GM23338 (cell line): Measurements from ENCODE around the gene NUDT2. TPM values are rescaled to one million over a fixed set of nuclear protein-coding genes. Genes with fewer than 3 reads are reported as not detected.

Experiments
- ATAC-seq: fragments of 200-7000 bp; cut with Tn5 transposase; 3 replicates; pipeline ENCODE4 v1.9.1; 2020
- DNase-seq: peaks from one replicate; pipeline ENCODE4 v3.0.0-alpha.2; 2015; ENCODE audit warnings: low spot score
- H2AFZ ChIP-seq: fragments of 200-600 bp; sonication (generic); 2 replicates; pipeline ENCODE4 v1.8.0; 2016; ENCODE audit warnings: antibody characterized with exemption, mild to moderate bottlenecking, moderate library complexity
- H3F3A ChIP-seq: fragments of 200-600 bp; sonication (generic); replicated peaks from 2 replicates; pipeline ENCODE4 v1.8.0; 2017; ENCODE audit warnings: antibody characterized with exemption, mixed run types, low read depth
- H3K27ac ChIP-seq: fragments of 200-600 bp; sonication (generic); 2 replicates; pipeline ENCODE4 v1.6.1; 2016; ENCODE audit warnings: low read depth
- H3K27me3 ChIP-seq: fragments of 200-600 bp; sonication (generic); 2 replicates; pipeline ENCODE4 v1.8.0; 2016; ENCODE audit warnings: mild to moderate bottlenecking, mixed run types, moderate library complexity; ENCODE audit not compliant: insufficient read depth
- H3K36me3 ChIP-seq: fragments of 200-600 bp; sonication (generic); 2 replicates; pipeline ENCODE4 v1.8.0; 2016; ENCODE audit warnings: mild to moderate bottlenecking; ENCODE audit not compliant: insufficient read depth
- H3K4me1 ChIP-seq: fragments of 200-600 bp; sonication (generic); 2 replicates; pipeline ENCODE4 v1.8.0; 2016; ENCODE audit warnings: mild to moderate bottlenecking, moderate library complexity; ENCODE audit not compliant: insufficient read depth
- H3K4me2 ChIP-seq: fragments of 200-600 bp; sonication (generic); 2 replicates; pipeline ENCODE4 v1.7.1; 2017; ENCODE audit warnings: mixed run types
- H3K4me3 ChIP-seq: fragments of 200-600 bp; sonication (generic); 2 replicates; pipeline ENCODE4 v1.6.1; 2016; ENCODE audit warnings: mixed run types
- H3K79me2 ChIP-seq: fragments of 200-600 bp; sonication (generic); replicated peaks from 2 replicates; pipeline ENCODE4 v1.8.0; 2017; ENCODE audit warnings: mild to moderate bottlenecking; ENCODE audit not compliant: insufficient read depth
- H3K9me2 ChIP-seq: fragments of 200-600 bp; sonication (generic); 2 replicates; pipeline ENCODE4 v1.8.0; 2017; ENCODE audit not compliant: insufficient read depth
- H4K20me1 ChIP-seq: fragments of 200-600 bp; sonication (generic); replicated peaks from 2 replicates; pipeline ENCODE4 v1.8.0; 2017; ENCODE audit warnings: mild to moderate bottlenecking; ENCODE audit not compliant: insufficient read depth
- H3K27ac Mint-ChIP-seq: 2 replicates; pipeline ENCODE4 v1.8.0; 2020; ENCODE audit warnings: inconsistent platforms, mild to moderate bottlenecking, moderate library complexity, mixed read lengths
- H3K27me3 Mint-ChIP-seq: 3 replicates; pipeline ENCODE4 v1.8.0; 2022; ENCODE audit warnings: low read depth, mild to moderate bottlenecking, moderate library complexity, mixed read lengths, inconsistent platforms; ENCODE audit not compliant: insufficient read depth, poor library complexity
- H3K36me3 Mint-ChIP-seq: 3 replicates; pipeline ENCODE4 v1.8.0; 2021; ENCODE audit warnings: low read depth, mild to moderate bottlenecking, inconsistent platforms, moderate library complexity, mixed read lengths
- H3K4me1 Mint-ChIP-seq: 3 replicates; pipeline ENCODE4 v1.8.0; 2020; ENCODE audit warnings: mild to moderate bottlenecking, inconsistent platforms, mixed read lengths
- H3K4me3 Mint-ChIP-seq: 3 replicates; pipeline ENCODE4 v1.8.0; 2021; ENCODE audit warnings: moderate library complexity, mild to moderate bottlenecking, inconsistent platforms, mixed read lengths
- H3K9me3 Mint-ChIP-seq: 3 replicates; pipeline ENCODE4 v1.8.0; 2020; ENCODE audit warnings: moderate library complexity, mild to moderate bottlenecking, inconsistent platforms, mixed read lengths
- CREB1 ChIP-seq: fragments of 250-450 bp; sonication (Bioruptor Pico); IDR thresholded peaks from 2 replicates; pipeline ENCODE4 v1.5.0; 2020; ENCODE audit warnings: low read depth, mild to moderate bottlenecking, moderate library complexity
- ETS1 ChIP-seq: IDR thresholded peaks from 2 replicates; pipeline ENCODE4 v1.6.1; 2016; ENCODE audit warnings: antibody characterized with exemption
- EZH2 ChIP-seq: fragments of 200-600 bp; sonication (generic); IDR thresholded peaks from one replicate; pipeline ENCODE4 v1.8.0; 2017; ENCODE audit warnings: antibody characterized with exemption, mild to moderate bottlenecking, low read depth; ENCODE audit not compliant: unreplicated experiment
- EZH2phosphoT487 ChIP-seq: fragments of 200-600 bp; sonication (generic); IDR thresholded peaks from one replicate; pipeline ENCODE4 v1.8.1; 2018; ENCODE audit warnings: antibody characterized with exemption; ENCODE audit not compliant: unreplicated experiment
- REST ChIP-seq: IDR thresholded peaks from one replicate; pipeline ENCODE4 v1.6.1; 2018; ENCODE audit warnings: antibody characterized with exemption; ENCODE audit not compliant: unreplicated experiment
- STAT1 ChIP-seq: IDR thresholded peaks from one replicate; pipeline ENCODE4 v1.6.1; 2016; ENCODE audit warnings: antibody characterized with exemption; ENCODE audit not compliant: unreplicated experiment
- ZNF331 ChIP-seq: fragments of 250-450 bp; sonication (Bioruptor Pico); IDR thresholded peaks from 2 replicates; pipeline ENCODE4 v1.5.0; 2020; ENCODE audit warnings: low read depth, mild to moderate bottlenecking, moderate library complexity
- polyA plus RNA-seq: library from polyadenylated mRNA; unstranded; fragments of >200 nt; fragmentation: Nextera tagmentation; extraction: Ambion mirVana; gene quantifications from 2 replicates; pipeline ENCODE4 v1.2.1, GENCODE V29; 2016
- total RNA-seq: library from RNA; depleted of rRNA; stranded (reverse); fragments of >200 nt; shearing (Covaris generic); gene quantifications from 2 replicates; pipeline ENCODE4 v1.2.3, GENCODE V29; 2014
- TF ChIP-seq, protein P1 (sequence below), 2 experiments: fragments of 200-600 bp in 1 of 2; sonication (generic) in 1 of 2; conservative IDR thresholded peaks; 2 replicates each; pipeline versions ENCODE4 v1.5.1 to v1.6.1; 2016 to 2017; ENCODE audit warnings: antibody characterized with exemption in 2 of 2, low read depth in 2 of 2, mild to moderate bottlenecking in 2 of 2, moderate library complexity in 1 of 2

The NUDT2 gene
- total and polyA plus RNA-seq, 2 experiments from 2014 or later: 9.5 to 16.4 TPM

- Histone ChIP-seq H3F3A (no peaks in the 10 kb centered on the region), H3K4me3 (no peak overlapping the region), H3K27me3 (no peaks in the 10 kb centered on the region), H2AFZ (no peak overlapping the region), H3K36me3 (no peaks in the 10 kb centered on the region), H3K4me1 (no peaks in the 10 kb centered on the region), H4K20me1 (no peaks in the 10 kb centered on the region), H3K9me2 (no peaks in the 10 kb centered on the region), H3K4me2 (no peak overlapping the region), H3K79me2 (no peaks in the 10 kb centered on the region), H3K27ac (no peak overlapping the region)
- DNase-seq (no peak), ATAC-seq (no peak)
- TF ChIP-seq ETS1: no peak
- TF ChIP-seq EZH2: no peak
- TF ChIP-seq, protein P1, sequence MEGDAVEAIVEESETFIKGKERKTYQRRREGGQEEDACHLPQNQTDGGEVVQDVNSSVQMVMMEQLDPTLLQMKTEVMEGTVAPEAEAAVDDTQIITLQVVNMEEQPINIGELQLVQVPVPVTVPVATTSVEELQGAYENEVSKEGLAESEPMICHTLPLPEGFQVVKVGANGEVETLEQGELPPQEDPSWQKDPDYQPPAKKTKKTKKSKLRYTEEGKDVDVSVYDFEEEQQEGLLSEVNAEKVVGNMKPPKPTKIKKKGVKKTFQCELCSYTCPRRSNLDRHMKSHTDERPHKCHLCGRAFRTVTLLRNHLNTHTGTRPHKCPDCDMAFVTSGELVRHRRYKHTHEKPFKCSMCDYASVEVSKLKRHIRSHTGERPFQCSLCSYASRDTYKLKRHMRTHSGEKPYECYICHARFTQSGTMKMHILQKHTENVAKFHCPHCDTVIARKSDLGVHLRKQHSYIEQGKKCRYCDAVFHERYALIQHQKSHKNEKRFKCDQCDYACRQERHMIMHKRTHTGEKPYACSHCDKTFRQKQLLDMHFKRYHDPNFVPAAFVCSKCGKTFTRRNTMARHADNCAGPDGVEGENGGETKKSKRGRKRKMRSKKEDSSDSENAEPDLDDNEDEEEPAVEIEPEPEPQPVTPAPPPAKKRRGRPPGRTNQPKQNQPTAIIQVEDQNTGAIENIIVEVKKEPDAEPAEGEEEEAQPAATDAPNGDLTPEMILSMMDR (conservative IDR thresholded peaks at IDR 0.05; ENCODE audit: low read depth in 2 of 2): no peak
- TF ChIP-seq STAT1: no peak
- no peak for TF ChIP-seq EZH2phosphoT487
- no peaks in the 10 kb centered on the region for H3K36me3 Mint-ChIP-seq
- no peak overlapping the region for H3K4me3 Mint-ChIP-seq
- no peaks in the 10 kb centered on the region for H3K9me3 Mint-ChIP-seq
- H3K27ac Mint-ChIP-seq: no peak overlapping the region
- H3K4me1 Mint-ChIP-seq: no peaks in the 10 kb centered on the region
- H3K27me3 Mint-ChIP-seq: no peaks in the 10 kb centered on the region
Observed at GRCh38 chr9:34311499-34312185, 17.7 kb upstream of the NUDT2 start.

- no peaks in the 10 kb centered on the region for H3K4me1 Mint-ChIP-seq
- no peaks in the 10 kb centered on the region for H3K27me3 Mint-ChIP-seq
- no peak overlapping the region for H3K4me3 Mint-ChIP-seq
- Histone ChIP-seq H3K27ac (no peak overlapping the region), H3K4me1 (no peaks in the 10 kb centered on the region), H3K79me2 (0 out of 2 replicates have a peak, but pooled peaks cover 5% of the 10 kb centered on the region), H4K20me1 (no peaks in the 10 kb centered on the region), H3K9me2 (no peaks in the 10 kb centered on the region), H2AFZ (no peak overlapping the region), H3K27me3 (no peaks in the 10 kb centered on the region), H3F3A (no peaks in the 10 kb centered on the region), H3K36me3 (no peaks in the 10 kb centered on the region), H3K4me2 (no peak overlapping the region), H3K4me3 (no peak overlapping the region)
- no peaks in the 10 kb centered on the region for H3K36me3 Mint-ChIP-seq
- no peak for TF ChIP-seq CREB1 (CRISPR knock-in tag)
- no peak for TF ChIP-seq ZNF331 (CRISPR knock-in tag)
- no peak for TF ChIP-seq REST
- no peak for ATAC-seq
- DNase-seq: no peak
- no peak overlapping the region for H3K27ac Mint-ChIP-seq
- H3K9me3 Mint-ChIP-seq: no peaks in the 10 kb centered on the region
Observed at GRCh38 chr9:34317436-34317835, 11.9 kb upstream of the NUDT2 start.
